Activated CD8-positive, alpha-beta memory T cell treated with anti-CD3 and anti-CD28 coated beads for 36 hours (primary cell): ENCODE results near the gene ZNF485. TPM values are rescaled to one million over a fixed set of nuclear protein-coding genes. Genes with fewer than 3 reads are reported as not detected.
"Not testable (repeated sequence)": the region's sequence is repeated elsewhere in the genome, so short reads cannot be mapped to it uniquely, and the experiment has no call there.

ENCODE experiments used
- CTCF ChIA-PET: fragments of 350-600 bp; sonication (Branson Sonifier 250); formaldehyde crosslinking; loops from one replicate; lab custom pipeline; 2021; ENCODE audit warnings: antibody characterized with exemption; lab: Charles Lee
- POLR2A ChIA-PET: fragments of 350-600 bp; sonication (Branson Sonifier 250); formaldehyde crosslinking; loops from one replicate; lab custom pipeline; 2021; ENCODE audit warnings: antibody characterized with exemption; lab: Charles Lee
- total RNA-seq, 2 experiments: library from RNA; stranded (reverse); gene quantifications; one replicate each; pipeline ENCODE4 v1.2.3, GENCODE V29; 2021

The ZNF485 gene
- total RNA-seq, 2 experiments from 2014 or later, result 6.5 to 7.1 TPM

DNA sequence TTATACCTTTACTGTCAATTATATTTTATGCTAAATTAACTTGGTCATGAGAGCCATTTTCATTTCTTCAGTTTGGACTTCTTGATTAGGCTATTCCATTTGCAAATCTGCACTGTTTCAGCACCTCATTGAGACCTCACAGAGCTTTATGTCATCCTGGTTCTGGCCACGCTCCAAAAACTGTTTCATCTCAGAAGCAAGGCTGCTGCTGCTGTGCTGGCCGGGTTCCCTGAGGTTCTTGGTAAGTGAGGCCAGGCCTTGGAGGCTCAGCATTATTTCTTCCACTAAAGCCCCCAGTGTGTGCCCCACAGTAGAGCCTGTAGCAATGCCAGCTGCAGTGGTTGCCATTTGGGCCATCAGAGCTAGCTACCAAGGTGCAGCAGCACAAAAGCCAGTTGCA lies 7.8 kb upstream of the ZNF485 start:
- POLR2A ChIA-PET, result no interaction called here
- CTCF ChIA-PET, result interaction anchor here (0.7 to 1.3 kb wide), 2 partner anchors 273 to 394 kb away, joined by 3 read pairs; no protein-coding TSS in a partner anchor

DNA sequence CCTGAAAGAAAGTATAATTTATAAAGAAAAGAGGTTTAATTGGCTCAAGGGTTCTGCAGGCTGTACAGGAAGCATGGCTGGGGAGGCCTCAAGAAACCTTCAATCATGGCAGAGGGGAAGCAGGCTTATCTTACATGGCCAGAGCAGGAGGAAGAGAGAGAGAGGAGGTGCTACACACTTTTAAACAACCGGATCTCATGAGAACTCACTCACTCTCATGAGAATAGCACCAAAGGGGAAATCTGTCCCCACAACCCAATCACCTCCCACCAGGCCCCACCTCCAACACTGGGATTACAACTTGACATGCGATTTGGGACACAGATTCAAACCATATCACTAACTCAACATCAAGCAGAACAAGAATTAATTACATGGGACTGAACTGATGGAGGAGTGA lies 6.9 kb upstream of the ZNF485 start:
- CTCF ChIA-PET, result no interaction called here
- POLR2A ChIA-PET, result interaction anchor here (0.6 kb wide), 1 partner anchor 967 kb away, joined by 3 read pairs; no protein-coding TSS in a partner anchor

DNA sequence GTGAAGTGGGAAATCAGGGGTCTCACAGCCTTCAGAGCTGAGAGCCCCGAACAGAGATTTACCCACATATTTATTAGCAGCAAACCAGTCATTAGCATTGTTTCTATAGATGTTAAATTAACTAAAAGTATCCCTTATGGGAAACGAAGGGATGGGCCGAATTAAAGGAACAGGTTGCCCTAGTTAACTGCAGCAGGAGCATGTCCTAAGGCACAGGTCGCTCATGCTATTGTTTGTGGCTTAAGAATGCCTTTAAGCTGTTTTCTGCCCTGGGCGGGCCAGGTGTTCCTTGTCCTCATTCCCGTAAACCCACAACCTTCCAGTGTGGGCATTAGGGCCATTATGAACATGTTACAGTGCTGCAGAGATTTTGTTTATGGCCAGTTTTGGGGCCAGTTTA lies 4.7 kb upstream of the ZNF485 start:
- POLR2A ChIA-PET, CTCF ChIA-PET: not testable (repeated sequence)

DNA sequence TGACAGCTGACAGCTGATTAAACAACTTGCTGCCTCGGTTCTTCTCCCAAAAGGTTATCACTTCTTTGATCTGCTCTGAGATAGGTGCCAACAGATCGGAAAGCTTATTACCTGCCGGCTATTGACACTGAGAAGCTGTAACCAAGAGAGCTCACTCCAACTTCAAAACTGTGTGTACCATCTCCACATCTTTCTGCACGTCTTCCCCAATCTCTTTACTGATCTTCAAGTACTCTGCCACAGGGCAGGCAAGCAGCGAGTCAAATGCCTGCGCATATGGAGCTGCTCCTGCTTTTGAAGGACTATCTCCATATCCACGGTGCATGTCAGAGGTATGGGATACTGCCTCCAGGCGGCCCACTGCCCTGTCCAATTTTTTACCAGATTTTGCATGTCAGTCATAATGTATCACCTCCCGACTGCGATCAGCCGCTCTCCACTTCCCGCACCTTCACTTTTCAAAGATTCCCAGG lies 352 bp upstream of the ZNF485 start:
- CTCF ChIA-PET, result no interaction called here
- POLR2A ChIA-PET, result interaction anchor here (0.6 kb wide), 2 partner anchors 43 to 967 kb away, joined by 3 read pairs; partner anchors contain the start of gene ZNF32

DNA sequence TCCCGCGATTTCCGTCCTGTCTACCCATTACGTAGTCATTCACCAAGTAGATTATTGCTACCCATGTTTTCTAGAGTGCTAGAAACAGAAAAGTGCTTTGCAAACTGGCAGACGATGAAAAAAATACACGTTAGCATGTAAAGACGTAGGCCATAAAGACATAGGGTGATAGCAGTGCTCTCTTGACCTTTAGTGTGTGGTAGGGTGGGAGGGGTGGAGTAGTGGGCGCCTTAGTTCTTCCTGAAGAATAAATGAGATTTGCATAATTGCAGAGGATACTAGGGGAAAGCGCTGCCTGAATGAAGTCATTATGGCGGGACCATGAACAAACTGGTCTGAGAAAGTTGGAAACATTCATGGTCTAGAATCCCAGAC lies 948 bp downstream of the ZNF485 start:
- POLR2A ChIA-PET, result no interaction called here
- CTCF ChIA-PET, result interaction anchor here (0.9 kb wide), 1 partner anchor 12 kb away, joined by 3 read pairs; no protein-coding TSS in a partner anchor

DNA sequence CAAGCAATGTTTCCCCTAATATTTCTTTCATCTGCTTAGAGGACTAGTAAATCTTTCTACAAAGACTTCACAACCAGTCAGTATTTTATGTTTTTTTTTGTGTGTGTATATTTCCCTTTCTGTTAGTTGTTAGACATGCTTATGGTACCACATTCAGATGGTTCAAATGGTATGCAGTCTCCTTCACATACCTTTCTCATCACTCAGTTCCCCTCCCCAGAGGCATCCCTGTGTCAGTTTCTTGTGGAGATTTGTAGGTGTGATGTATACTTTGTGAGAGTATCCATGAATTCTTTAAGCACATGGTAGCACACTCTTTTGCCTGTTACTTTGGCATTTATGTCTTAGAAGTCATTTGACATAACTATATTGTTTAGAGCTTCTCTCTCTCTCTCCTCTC lies 4.4 kb downstream of the ZNF485 start:
- ChIA-PET CTCF (no interaction called here), POLR2A (no interaction called here)

DNA sequence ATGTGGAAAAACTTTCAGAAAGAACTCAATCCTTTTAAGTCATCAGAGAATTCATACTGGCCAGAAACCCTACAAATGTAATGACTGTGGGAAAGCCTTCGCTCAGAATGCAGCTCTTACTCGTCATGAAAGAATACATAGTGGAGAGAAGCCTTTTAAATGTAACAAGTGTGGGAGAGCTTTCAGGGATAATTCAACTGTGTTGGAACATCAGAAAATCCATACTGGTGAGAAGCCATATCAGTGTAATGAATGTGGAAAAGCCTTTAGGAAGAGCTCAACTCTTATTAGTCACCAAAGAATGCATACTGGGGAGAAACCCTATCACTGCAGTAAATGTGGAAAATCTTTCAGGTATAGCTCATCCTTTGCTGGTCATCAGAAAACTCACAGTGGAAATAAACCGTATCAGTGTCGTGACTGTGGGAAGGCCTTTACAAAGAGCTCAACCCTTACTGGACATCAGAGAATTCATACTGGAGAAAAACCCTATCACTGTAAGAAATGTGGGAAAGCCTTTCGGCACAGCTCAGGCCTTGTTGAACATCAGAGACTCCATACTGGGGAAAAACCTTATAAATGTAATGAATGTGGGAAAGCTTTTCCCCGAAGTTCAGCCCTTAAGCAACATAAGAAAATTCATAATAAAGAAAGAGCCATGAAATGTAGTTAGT lies 10.6 kb downstream of the ZNF485 start:
- ChIA-PET CTCF (no interaction called here), POLR2A (interaction anchor here (1.2 kb wide), 1 partner anchor 9 kb away, joined by 3 read pairs; no protein-coding TSS in a partner anchor)

DNA sequence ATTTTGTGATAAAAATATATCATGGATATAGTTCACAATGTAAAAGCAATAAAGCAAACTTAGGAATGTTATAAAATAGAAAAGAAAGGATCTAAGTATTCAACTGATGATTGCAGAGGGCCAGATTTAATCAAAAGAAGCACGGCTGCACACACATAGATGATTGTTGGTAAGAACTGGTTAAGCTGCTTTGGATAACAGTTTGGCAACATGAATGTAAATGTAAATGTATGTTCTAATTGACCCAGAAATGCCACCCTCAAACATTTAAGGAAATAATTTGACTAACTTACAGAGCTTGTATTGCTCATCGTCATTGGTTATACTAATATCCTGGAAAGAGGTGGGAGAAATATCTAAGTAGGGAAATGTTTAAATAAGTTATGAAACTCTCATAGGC lies 13.1 kb downstream of the ZNF485 start:
- POLR2A ChIA-PET, result no interaction called here
- CTCF ChIA-PET, result no interaction called here

DNA sequence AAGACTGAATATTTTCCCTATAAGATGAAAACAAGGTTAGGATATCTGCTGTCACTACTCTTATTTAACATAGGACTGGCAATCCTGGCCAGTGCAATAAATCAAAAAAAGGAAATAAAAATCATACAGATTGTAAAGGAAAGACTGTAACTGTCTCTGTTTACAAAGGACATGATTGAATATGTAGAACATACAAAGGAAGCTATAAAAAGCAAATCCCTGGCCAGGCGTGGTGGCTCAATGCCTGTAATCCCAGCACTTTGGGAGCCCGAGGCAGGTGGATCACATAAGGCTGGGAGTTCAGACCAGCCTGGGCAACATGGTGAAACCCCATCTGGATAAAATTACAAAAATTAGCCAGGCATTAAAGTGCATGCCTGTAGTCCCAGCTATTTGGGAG lies 15.8 kb downstream of the ZNF485 start:
- ChIA-PET CTCF (no interaction called here), POLR2A (no interaction called here)

DNA sequence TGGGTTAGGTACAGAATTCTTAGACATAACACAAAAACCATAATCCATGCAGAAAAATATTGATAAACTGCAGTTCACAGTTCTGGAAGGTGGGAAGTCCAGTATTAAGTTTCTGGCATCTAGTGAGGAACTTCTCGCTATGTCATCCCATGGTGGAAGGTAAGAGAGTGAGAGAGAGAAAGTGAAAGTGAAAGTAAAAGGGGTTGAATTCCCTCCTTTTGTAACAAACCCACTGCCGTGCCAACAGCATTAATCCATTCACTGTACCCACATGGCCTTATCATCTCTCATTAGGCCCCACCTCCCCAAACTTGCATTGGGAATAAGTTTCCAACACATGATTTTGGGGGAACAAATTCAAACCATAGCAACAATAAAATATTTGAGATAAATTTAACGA lies 17.1 kb downstream of the ZNF485 start:
- ChIA-PET CTCF (no interaction called here), POLR2A (no interaction called here)

DNA sequence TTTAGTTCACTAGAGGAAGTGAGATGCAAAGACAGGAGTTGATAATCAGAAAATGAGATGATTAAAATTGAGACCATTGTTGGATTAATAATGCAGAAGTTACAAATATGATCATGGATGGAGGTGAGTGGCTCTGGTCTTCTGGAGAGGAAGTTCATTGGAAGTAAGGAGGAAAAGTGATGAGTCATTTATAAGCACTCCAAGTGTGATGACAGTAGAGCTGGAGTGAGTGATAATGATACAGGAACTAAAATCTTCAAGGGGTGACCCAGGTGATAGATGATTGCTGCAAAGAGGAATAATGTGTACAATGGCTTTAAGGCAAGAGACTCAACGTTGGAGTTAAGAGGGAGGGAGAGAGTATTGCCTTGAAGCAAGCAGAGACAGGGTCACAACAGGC lies 21.7 kb downstream of the ZNF485 start:
- ChIA-PET POLR2A (no interaction called here), CTCF (interaction anchor here (1.2 kb wide), 1 partner anchor 21 kb away, joined by 3 read pairs; no protein-coding TSS in a partner anchor)

DNA sequence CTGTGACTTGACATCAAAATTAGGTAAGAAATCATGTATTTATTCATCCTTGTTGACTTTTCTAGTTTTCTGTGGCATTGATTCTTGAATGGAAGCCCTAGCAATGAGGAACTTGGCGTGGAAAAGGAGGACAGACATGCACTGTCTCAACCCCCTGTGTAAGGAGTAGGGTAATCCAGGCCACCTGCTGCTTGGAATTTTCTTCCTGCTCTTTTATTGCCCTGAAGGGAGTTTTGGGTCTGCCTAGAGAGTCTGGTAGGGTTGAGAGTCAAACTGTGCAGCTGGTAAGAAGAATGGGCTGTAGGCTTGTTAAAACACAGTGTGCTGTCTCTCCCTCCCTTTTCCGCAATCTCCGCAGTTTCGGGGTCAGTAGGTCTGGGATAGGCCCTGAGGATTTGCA lies 22.7 kb downstream of the ZNF485 start:
- ChIA-PET POLR2A (no interaction called here), CTCF (no interaction called here)

DNA sequence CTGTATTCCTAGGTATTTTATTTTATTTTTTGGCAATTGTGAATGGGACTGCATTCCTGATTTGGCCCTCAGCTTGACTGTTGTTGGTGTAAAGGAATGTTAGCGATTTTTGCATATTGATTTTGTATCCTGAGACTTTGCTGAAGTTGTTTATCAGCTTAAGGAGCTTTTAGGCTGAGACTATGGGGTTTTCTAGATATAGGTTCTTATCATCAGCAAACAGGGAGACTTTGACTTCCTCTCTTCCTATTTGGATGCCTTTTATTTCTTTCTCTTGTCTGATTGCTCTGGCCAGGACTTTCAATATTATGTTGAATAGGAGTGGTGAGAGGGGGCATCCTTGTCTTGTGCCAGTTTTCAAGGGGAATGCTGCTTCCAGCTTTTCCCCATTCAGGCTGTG lies 29.6 kb downstream of the ZNF485 start:
- POLR2A ChIA-PET, CTCF ChIA-PET: not testable (repeated sequence)

DNA sequence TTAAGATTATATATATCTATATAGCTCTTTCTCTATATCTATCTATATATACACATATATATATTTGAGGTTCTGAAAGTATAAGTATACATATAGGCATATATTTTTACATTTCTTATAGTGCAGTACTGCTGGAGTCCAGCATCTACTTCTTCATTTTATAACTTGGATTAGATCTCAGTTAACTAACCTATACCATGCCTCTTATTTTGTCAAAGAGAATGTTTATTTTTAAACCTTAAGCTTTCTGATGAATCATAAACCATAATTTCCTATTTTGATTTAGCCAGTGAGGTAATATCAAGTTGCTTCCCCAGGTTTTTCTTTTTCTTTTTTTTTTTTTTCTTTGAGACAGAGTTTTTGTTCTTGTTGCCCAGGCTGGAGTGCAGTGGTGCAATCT lies 34.4 kb downstream of the ZNF485 start:
- CTCF ChIA-PET, result interaction anchor here (0.6 kb wide), 1 partner anchor 325 kb away, joined by 4 read pairs; no protein-coding TSS in a partner anchor
- POLR2A ChIA-PET, result no interaction called here

DNA sequence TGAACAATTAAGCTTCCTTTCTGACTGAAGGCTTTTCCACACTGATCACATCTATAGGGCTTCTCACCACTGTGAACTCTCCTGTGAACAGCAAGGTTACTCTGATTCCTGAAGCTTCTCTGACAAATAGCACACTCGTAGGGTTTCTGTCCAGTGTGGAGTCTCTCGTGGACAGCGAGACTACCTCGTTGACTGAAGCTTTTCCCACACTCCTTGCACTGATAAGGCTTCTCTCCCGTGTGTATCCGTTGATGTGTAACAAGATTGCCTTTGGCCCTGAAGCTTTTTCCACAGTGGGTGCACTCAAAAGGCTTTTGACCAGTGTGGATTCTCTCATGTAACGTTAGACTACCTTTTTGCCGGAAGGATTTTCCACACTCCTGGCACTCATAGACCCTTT lies 38.0 kb downstream of the ZNF485 start:
- CTCF ChIA-PET, result no interaction called here
- POLR2A ChIA-PET, result no interaction called here

DNA sequence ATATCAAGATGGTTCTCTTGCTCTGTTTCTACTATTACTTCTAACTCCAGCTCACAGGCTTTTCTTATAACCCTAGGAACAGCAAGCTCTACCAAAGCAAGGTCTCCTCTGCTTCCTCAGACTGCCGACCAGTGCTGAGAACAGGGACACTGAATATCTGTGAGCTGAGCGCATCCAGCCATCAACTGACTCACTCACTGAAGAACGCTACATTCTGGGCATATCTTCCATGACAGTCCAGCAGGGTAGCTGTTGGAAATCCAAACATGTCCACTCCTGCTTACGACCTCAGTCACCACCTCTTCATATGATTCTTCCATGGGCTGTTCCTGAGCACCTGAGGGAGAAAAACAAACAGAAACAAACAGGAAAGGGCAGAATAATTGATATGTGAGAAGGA lies 39.6 kb downstream of the ZNF485 start:
- CTCF ChIA-PET, result no interaction called here
- POLR2A ChIA-PET, result no interaction called here

DNA sequence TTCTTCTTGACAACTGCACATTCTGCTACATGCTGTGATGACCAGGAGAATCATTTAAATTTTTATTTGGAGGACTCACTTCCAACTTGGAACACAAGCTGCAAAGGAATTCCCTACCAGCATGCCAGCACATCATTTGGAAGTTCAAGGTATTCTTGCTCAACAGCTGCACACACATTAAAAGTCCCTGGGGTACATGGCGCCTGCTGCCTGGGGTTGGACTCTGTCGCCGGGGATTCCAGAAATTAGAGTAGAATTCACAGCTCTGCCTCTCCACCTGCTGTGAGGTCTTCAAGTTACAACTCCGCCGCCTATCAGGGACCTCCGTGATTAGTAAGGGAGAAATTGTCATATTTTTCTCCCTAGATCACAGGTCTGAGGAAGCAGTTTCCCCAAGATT lies 41.3 kb downstream of the ZNF485 start:
- ChIA-PET POLR2A (no interaction called here), CTCF (no interaction called here)

DNA sequence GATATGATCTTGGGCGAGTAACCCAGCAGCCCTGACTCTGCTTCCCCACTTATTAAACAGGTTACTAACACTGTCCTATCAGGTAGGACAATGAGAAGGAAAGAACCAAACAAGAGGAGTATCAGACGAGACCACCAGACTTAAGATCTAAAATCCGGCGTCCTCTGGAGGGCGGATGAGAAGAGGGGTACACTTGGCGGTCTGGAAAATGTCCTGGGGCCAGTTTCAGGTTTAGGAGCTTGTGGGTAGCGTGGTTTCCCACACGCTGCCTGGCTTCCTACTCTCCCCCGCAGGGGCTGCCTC lies 41.8 kb downstream of the ZNF485 start:
- ChIA-PET POLR2A (interaction anchor here (1.1 kb wide), 1 partner anchor 74 kb away, joined by 6 read pairs; no protein-coding TSS in a partner anchor), CTCF (interaction anchor here (1.2 kb wide), 1 partner anchor 42 kb away, joined by 3 read pairs; no protein-coding TSS in a partner anchor)

DNA sequence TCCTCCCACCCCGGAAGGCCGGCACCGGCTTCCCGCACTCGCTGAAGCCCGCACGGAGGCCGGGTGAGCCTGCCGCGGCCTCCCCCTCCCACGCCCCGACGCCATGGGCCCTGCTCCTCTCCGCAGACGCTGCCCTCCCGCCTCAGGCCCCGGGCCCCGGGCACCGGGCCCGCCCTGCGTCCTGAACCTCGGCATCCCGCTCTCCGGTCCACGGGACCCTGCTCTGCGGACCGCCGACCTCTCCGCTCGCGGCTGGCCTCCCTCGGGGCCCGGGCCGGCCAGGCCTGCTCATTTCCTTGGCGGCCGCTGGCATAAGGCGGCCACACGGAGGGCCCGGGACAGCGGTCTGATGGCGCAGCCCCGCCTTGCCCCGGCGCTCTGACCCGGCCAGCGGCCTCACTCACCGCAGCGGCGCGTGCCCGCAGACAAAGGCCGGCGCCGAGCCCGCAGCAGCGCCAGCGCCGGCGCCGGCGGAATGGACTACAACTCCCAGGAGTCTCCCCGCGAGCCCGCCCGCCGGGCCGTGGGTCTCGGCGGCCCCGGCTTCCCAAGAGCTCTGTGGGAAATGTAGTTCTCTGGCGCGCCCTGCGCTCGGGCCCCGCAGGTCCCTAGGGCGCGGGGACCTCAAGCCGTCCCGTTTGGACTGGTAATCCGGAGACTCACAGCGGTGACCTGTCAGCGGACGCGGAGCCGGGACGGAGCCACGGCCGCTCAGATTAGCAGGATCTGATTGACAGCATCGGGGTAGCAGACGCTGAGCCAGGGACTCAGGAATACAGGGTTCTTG lies 42.4 kb downstream of the ZNF485 start, which contains the start of gene ZNF32:
TSS of gene ZNF32 (minus strand) at position 484 of the 787 bp plus-strand sequence. CDS start 2,748 bp downstream, outside the sequence.
- POLR2A ChIA-PET, result interaction anchor here (0.5 to 1.1 kb wide), 4 partner anchors 43 to 1219 kb away, joined by 3 to 6 read pairs (median 4); no protein-coding TSS in a partner anchor
- CTCF ChIA-PET, result interaction anchor here (1.1 to 1.2 kb wide), 3 partner anchors 21 to 55 kb away, joined by 3 read pairs; no protein-coding TSS in a partner anchor

DNA sequence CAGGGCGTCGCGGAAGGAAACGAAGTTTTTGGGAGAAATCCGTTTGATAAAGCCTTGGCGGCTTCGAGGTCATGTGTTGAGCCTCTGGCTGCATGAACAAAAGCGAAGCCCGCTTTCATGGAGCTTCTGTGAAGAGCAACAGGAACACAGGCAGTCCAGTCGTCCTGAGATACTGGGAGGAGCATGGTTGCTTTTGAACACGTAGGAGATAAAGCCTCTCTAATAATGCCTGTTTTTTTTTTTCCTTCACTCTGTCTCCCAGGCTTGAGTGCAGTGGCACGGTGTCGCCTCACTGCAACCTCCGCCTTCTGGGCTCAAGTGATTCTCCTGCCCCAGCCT lies 42.9 kb downstream of the ZNF485 start:
- ChIA-PET CTCF (interaction anchor here (1.1 to 1.2 kb wide), 3 partner anchors 21 to 56 kb away, joined by 3 read pairs; no protein-coding TSS in a partner anchor), POLR2A (interaction anchor here (0.5 to 1.1 kb wide), 4 partner anchors 43 to 1219 kb away, joined by 3 to 6 read pairs (median 4); no protein-coding TSS in a partner anchor)
